Measurements from ENCODE around the gene JMY.
"Not testable (repeated sequence)": the region's sequence is repeated elsewhere in the genome, so short reads cannot be mapped to it uniquely, and the experiment has no call there.

Gene JMY

DNA sequence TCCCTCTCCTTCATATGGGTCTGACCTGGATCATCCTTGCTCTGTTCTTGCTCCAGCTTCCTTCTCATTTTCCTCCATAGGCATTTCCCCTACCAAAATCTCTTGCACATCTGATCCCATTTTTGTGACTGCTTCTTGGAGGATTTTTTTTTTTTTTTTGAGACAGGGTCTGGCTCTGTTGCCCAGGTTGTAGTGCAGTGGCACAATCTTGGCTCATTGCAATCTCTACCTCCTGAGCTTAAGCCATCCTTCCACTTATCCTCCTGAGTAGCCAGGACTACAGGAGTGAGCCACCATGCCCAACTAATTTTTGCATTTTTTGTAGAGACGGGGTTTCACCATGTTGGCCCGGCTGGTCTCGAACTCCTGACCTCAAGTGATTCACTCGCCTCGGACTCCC, 10.5 kb upstream of the JMY start:
- FAIRE-seq (no peak), DNase-seq (ENCODE audit: insufficient read length, low spot score) (no peak)
- TF ChIP-seq POLR2A (IDR thresholded peaks at IDR 0.05; ENCODE audit: low read depth, low read length), result no peak

- no peak for TF ChIP-seq POLR2A (IDR thresholded peaks at IDR 0.05; ENCODE audit: low read depth, low read length)
- FAIRE-seq (no peak), DNase-seq (ENCODE audit: insufficient read length, low spot score) (no peak)
Observed at GRCh38 chr5:79227484-79228025, 8.4 kb upstream of the JMY start.

DNA sequence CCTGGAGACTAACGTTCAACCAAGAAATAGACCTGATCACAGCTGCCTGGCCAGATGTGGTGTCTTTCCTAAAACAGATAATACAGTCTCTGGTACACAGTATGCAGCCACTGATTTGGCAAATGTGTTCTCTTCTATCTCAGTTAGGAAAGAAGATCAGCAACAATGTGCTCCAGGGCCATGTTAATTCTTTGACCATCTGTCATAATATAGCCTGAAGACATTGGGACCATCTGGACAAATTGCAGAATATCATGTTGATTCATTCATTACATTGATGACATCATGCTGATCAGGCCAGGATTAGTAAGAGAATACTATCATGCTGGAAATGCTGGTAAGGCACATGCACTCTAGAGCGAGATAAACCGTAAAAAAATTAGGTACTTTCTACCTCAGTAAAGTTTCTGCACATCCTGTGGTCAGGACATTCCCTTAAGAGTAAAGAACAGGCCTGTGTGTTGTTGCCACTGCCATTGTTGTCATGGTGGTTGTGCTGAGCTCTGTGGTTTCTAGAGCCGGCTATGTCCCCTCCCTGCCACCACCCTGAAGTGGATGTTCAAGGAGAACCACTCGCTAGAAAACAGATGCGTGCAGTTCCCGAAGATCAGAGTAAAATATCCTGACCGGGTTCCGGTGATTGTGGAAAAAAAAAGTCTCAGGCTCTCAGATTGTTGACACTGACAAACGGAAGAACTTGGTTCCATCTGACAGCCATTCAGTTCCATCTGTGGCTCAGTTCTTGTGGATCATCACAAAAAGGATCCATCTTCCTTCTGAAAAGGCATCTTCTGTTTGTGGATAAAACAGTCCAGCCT, 6.4 kb upstream of the JMY start:
- no peak for TF ChIP-seq POLR2A (IDR thresholded peaks at IDR 0.05; ENCODE audit: low read depth, low read length)
- no peak for DNase-seq (ENCODE audit: insufficient read length, low spot score)

DNA sequence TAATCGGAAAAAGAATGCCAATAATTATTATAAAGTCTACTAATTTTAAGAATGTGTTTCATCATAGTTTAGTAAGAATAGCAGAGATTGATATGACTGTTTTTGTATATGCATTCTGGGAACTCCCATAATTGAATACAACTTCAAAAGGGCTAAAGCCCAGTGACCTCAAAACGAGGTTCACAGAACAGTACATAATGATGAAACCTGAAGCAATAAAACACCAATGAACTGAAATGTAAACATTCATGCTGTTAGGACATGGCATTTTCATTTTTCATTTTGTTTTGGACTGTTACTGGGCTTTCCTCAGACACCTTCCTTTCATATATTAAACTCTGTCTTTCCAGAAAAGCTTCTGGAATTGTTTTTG, 684 bp upstream of the JMY start:
- DNase-seq (ENCODE audit: insufficient read length, low spot score) (no peak), FAIRE-seq (no peak)
- TF ChIP-seq POLR2A (IDR thresholded peaks at IDR 0.05; ENCODE audit: low read depth, low read length), result no peak

More for the DNA sequence above, 6.4 kb upstream of the JMY start:
- no peak for FAIRE-seq

DNA sequence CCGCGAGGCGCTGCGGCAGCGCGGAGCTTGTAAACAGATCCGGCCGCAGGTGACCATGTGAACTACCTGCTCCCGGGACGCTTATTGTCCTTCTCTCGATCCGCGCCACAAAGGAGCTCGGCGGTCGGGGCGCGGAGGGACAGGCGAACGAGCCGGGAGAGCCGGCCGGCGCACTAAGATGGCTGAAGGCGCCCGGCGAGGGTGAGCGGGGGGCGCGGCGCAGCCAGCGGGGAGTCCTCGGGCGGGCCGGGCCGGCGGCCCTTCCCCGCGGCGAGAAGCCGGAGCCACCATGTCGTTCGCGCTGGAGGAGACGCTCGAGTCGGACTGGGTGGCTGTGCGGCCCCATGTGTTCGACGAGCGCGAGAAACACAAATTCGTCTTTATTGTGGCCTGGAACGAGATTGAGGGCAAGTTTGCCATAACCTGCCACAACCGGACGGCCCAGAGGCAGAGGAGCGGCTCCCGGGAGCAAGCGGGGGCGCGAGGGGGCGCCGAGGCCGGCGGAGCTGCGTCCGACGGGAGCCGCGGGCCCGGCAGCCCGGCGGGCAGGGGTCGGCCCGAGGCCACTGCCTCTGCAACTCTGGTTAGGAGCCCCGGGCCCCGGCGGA, 535 bp downstream of the JMY start:
- DNase-seq (ENCODE audit: insufficient read length, low spot score) (no peak), FAIRE-seq (no peak)
- TF ChIP-seq POLR2A (IDR thresholded peaks at IDR 0.05; ENCODE audit: low read depth, low read length), result no peak

DNA sequence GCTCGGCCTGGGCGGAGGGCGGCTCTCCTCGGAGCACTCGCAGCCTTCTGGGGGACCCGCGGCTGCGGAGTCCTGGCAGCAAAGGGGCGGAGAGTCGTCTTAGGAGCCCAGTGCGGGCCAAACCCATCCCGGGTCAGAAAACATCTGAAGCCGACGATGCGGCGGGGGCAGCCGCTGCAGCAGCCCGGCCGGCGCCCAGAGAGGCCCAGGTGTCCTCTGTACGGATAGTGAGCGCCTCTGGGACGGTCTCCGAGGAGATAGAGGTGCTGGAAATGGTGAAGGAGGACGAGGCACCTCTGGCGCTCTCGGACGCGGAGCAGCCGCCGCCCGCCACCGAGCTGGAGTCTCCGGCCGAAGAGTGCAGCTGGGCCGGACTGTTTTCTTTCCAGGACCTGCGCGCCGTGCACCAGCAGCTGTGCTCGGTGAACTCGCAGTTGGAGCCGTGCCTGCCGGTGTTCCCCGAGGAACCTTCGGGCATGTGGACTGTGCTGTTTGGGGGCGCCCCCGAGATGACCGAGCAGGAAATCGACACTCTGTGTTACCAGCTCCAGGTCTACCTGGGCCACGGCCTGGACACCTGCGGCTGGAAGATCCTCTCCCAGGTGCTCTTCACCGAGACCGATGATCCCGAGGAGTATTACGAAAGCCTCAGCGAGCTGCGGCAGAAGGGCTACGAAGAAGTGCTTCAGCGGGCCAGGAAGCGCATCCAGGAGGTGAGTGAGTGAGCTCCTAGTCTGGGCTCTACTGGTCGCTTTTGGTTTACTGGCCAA, 1.2 kb downstream of the JMY start:
- FAIRE-seq (no peak), DNase-seq (ENCODE audit: insufficient read length, low spot score) (no peak)
- no peak for TF ChIP-seq POLR2A (IDR thresholded peaks at IDR 0.05; ENCODE audit: low read depth, low read length)

- no peak for DNase-seq (ENCODE audit: insufficient read length, low spot score)
- no peak for FAIRE-seq
- no peak for TF ChIP-seq POLR2A (IDR thresholded peaks at IDR 0.05; ENCODE audit: low read depth, low read length)
Observed at GRCh38 chr5:79237740-79238560, 2.0 kb downstream of the JMY start.

DNA sequence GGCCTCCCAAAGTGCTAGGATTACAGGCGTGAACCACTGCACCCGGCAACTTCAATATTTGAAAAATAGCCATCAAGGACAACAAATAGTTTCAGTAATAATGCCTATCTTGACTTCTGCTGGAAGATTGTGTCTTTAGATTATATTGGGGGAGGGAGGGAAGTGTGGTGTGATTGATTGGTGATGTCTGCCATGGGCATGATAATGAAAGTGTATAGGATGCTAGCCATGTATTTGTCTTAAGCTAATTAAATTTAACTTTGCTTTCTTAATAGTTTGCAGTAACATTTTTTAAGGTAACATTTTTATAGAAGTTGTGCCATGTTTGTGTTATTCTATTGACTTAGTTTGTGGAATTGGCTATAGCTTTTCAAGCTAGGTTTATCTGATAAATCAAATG, 4.6 kb downstream of the JMY start:
- FAIRE-seq, result no peak
- TF ChIP-seq POLR2A (IDR thresholded peaks at IDR 0.05; ENCODE audit: low read depth, low read length), result no peak
- DNase-seq (ENCODE audit: insufficient read length, low spot score), result no peak

DNA sequence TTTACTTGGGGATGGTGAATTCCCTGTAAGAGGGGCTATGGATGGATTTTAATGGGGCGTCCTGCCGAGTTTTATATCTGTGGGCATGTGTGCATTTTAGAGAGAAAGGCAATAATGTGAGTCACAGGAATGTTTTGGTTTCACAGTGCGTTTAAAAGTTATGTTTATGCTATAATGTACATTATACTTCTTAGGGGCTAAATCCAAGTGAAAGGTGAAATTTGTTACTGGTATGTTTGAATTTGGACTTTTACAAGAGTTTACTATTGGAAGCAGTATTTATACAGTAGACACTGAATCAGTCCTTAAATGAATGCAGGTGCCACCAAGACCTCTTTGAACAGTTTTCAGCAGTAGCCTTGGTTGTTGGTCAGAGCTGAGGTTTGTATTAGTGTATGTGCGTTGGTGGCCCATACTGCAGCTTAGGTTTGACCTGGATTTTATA, 5.6 kb downstream of the JMY start:
- no peak for TF ChIP-seq POLR2A (IDR thresholded peaks at IDR 0.05; ENCODE audit: low read depth, low read length)
- DNase-seq (ENCODE audit: insufficient read length, low spot score) (no peak), FAIRE-seq (peak; percentile 58)

DNA sequence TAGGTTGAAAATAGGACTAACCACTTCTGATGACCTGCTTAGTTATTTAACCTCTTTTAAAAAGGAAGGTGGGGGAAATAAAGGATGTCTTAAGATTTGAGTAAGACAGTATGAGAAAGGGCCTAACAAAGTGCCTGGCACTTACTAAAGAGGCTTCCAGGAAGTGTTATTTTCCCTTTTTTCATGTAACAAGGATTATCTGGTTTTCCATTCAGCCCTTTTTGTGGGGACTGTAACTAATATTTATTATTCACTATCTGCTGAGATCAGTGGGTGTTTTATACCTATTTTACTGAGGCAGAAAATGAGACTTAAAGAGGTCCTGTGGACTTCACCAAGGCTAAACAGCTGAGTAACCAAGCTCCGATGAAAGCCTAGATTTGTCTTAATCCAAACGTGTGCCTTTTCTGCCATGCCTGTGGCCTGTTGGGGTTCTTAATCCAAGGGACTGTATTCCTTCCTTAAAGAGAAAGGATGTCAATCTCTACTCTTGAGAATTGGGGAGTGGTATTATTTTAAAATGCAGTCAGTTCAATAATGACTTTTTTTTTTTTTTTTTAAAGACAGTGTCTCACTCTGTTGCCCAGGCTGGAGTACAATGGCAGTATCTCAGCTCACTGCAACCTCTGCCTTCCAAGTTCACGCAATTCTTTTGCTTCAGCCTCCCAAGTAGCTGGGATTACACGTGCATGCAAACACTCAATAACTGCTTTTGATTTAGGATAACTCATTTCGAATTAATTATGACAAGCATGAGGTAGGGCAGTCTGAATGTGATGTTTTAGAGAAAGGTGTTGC, 6.5 kb downstream of the JMY start:
- no peak for TF ChIP-seq POLR2A (IDR thresholded peaks at IDR 0.05; ENCODE audit: low read depth, low read length)
- no peak for DNase-seq (ENCODE audit: insufficient read length, low spot score)
- FAIRE-seq, result no peak

- FAIRE-seq, result no peak
Observed at GRCh38 chr5:79243224-79243623, 7.3 kb downstream of the JMY start.

DNA sequence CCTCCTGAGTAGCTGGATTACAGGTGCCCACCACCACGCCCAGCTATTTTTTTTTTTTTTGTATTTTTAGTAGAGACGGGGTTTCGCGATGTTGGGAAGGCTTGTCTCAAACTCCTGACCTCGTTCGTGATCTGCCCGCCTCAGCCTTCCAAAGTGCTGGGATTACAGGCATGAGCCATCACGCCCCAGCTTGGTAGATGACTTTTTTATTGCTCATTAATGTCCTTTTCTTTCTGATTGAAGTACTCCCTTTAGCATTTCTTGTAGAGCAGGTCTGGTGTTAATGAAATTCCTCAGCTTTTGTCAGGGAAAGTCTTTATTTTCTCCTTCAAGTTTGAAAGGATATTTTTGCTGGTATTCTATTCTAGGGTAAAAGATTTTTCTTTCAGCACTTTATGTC, 18.1 kb downstream of the JMY start:
- DNase-seq (ENCODE audit: insufficient read length, low spot score); FAIRE-seq: not testable (repeated sequence)

More at GRCh38 chr5:79243224-79243623, 7.3 kb downstream of the JMY start:
- no peak for DNase-seq (ENCODE audit: insufficient read length, low spot score)
- TF ChIP-seq POLR2A (IDR thresholded peaks at IDR 0.05; ENCODE audit: low read depth, low read length), result no peak

Measured in H54 (cell line).